ENCODE results near the gene FOXO3.

FOXO3 gene

DNA sequence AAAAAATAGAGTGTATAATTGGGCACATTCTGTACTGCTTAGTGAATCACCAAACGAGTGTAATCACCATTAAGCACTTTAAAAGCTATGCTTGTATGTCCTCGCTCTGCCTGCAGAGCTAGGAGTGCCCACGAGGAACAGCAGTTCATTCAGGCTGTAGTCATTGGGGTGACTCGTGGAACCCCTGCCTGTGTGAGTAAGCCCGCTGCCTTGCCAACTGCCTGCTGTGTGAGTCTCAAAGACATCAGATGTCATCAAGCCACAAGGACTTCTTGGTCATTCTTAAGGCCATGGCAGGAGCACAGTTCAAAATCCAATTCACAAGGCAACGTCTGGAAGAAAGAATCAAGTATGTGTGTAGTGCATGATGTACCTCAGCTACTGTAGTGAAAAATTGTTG lies 60.4 kb downstream of the FOXO3 start:
- POLR2A ChIA-PET (ENCODE audit: low non-redundant PET) = interaction anchor here (0.6 kb wide), 1 partner anchor 54 kb away, joined by 5 read pairs; no protein-coding TSS in a partner anchor

DNA sequence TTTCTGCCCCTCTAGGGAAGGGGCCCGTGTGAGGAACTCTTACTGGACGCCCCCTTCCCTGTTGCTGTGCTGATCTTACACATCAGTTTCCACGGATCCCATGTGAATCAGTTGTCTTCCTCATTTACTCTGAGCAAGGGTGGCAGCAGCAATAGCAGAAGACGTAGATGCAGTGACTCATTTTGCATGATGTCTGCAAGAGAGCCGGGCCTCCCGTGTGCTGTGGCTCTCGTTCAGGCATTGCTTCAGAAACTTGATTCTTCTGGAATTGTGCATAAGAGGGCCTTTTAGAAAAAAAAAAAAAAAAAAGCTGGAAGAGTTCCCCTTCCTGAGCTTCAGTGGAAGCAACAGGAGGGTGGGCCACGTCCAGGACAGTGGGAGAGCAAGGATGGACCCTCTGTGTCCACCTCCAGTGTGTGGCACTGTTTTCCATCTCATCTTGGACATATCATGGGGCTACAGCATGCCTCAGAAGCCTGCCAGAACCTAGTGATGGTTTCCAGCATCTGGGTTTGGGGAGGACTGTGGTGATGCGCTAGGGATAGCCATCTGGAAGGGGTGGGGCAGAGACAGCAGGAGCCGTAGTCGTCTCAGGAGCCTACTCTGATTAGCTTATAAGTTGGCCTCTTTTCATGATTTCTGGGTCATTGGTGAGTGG lies 62.1 kb downstream of the FOXO3 start:
- peak overlapping the region; percentile 51 for H3K27ac ChIP-seq
- DNase-seq (ENCODE audit: low spot score) = peak; percentile 54

More for the DNA sequence above, 60.4 kb downstream of the FOXO3 start:
- TF ChIP-seq, protein P1, sequence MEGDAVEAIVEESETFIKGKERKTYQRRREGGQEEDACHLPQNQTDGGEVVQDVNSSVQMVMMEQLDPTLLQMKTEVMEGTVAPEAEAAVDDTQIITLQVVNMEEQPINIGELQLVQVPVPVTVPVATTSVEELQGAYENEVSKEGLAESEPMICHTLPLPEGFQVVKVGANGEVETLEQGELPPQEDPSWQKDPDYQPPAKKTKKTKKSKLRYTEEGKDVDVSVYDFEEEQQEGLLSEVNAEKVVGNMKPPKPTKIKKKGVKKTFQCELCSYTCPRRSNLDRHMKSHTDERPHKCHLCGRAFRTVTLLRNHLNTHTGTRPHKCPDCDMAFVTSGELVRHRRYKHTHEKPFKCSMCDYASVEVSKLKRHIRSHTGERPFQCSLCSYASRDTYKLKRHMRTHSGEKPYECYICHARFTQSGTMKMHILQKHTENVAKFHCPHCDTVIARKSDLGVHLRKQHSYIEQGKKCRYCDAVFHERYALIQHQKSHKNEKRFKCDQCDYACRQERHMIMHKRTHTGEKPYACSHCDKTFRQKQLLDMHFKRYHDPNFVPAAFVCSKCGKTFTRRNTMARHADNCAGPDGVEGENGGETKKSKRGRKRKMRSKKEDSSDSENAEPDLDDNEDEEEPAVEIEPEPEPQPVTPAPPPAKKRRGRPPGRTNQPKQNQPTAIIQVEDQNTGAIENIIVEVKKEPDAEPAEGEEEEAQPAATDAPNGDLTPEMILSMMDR (conservative IDR thresholded peaks at IDR 0.05; ENCODE audit: low read depth) = no peak
- H3K27ac ChIP-seq = peak overlapping the region; percentile 51
- DNase-seq (ENCODE audit: low spot score) = peak; percentile 45
- CTCF ChIA-PET = interaction anchor here (0.6 kb wide), 1 partner anchor 9 kb away, joined by 6 read pairs; no protein-coding TSS in a partner anchor

DNA sequence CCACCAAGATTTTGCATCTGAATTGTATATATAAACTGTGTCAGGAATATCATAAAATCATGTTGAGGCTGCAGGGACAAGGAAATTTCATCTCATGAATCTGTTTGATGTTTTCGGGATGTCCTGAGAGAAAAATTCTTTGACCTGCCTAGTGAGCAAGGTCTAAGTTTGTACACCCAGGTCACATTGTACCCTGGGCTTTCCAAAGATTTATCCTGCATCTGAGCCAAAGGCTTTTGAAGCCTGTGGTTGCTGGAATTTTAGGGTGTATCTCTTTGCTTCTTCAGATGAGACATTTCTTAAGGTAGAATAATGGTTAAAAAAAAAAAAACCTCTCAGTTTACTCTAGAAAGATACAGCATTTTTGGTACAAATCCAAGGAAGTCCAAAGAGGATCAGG lies 63.3 kb downstream of the FOXO3 start:
- DNase-seq (ENCODE audit: low spot score) = no peak
- ChIA-PET CTCF (no interaction called here), POLR2A (ENCODE audit: low non-redundant PET) (no interaction called here)
- TF ChIP-seq, protein P1 (conservative IDR thresholded peaks at IDR 0.05; ENCODE audit: low read depth) = no peak
- no peak overlapping the region for H3K27ac ChIP-seq

More for the DNA sequence above, 62.1 kb downstream of the FOXO3 start:
- POLR2A ChIA-PET (ENCODE audit: low non-redundant PET) = no interaction called here
- CTCF ChIA-PET = interaction anchor here (0.6 to 0.7 kb wide), 3 partner anchors 9 to 66 kb away, joined by 3 to 4 read pairs (median 3); no protein-coding TSS in a partner anchor
- TF ChIP-seq, protein P1 (conservative IDR thresholded peaks at IDR 0.05; ENCODE audit: low read depth) = no peak

DNA sequence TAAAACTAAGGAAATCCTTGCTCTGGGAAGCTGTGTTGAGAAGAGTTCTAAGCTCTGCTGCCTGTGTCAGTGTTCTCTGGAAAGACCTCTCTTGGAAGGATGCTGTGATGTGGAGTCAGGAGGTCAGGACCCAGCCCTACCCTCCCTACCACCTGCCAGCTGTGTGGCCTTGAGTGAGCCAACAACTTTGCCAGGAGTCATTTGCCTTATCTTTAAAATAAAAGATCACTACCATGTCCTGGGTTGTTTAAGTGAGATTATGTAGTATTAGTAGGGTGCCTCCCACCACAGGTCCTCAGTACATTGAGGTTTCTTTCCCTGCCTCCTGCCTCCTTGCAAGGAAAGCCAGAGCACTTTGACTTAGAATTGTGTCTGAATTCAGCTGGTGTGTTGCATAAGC lies 64.9 kb downstream of the FOXO3 start:
- POLR2A ChIA-PET (ENCODE audit: low non-redundant PET) = no interaction called here
- CTCF ChIA-PET = no interaction called here
- no peak for DNase-seq (ENCODE audit: low spot score)
- TF ChIP-seq, protein P1 (conservative IDR thresholded peaks at IDR 0.05; ENCODE audit: low read depth) = no peak
- H3K27ac ChIP-seq = no peak overlapping the region

DNA sequence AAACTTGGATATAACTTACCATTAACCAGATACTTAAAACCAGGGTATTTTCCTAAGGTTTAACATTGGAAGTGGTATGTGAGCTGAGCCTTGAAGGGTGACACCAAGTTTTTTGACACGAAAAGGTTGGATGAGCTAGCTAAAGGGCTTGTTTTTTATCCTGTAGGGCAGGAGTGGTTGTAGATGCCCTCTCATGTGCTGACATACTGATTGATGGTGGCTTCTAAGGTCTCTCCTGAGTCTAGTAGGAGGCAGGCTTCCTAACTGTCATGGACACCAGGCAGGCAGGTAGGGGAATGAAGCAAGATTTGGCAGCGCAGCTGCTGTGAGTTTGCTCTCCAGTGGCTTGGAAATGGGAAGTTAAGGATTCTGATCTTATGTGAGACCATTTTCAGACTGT lies 66.1 kb downstream of the FOXO3 start:
- ChIA-PET CTCF (interaction anchor here (0.6 to 1.0 kb wide), 3 partner anchors 14 to 184 kb away, joined by 3 to 5 read pairs (median 3); no protein-coding TSS in a partner anchor), POLR2A (ENCODE audit: low non-redundant PET) (no interaction called here)
- DNase-seq (ENCODE audit: low spot score) = no peak
- no peak overlapping the region for H3K27ac ChIP-seq
- TF ChIP-seq, protein P1 (conservative IDR thresholded peaks at IDR 0.05; ENCODE audit: low read depth) = no peak

DNA sequence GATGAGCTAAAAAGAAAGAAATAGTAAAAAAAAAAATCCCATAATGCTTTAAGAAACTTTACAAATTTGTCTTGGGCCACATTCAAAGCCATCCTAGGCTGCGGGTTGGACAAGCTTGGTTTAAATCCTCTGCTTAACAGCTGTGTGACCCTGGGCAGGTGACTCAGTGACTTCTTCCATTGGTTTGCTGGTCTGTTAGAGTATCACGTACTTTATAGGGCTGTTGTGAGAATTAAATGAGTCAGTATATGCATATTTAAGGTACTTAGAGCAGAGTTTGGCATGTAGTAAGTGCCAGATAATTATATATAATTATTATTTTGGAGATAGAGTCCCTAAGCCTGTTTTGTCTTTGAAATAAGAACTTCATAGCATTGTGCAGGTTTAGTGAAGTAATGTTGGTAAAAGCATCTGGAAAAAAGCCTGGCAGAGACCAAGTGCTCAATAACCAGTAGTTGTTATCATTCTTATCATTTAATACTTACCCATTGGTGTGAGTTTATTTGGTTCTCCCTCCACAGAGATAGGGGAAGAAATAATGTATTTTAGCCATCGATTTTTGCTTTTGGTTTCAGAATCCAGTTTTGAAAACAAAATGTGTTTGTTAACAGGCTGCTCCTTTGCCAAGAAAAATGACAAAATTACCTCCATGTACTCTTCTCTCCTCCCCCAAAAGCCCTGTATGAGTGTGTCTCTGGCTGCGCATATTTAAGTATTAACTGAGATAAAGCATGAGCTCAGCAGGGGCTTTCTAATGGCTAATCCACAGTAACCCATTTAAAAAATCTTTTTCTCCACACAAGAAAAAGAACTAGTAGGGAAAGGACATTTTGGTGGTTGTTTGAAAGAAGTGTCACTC lies 67.2 kb downstream of the FOXO3 start:
- CTCF ChIA-PET = interaction anchor here (0.8 to 1.0 kb wide), 2 partner anchors 29 to 183 kb away, joined by 3 read pairs; no protein-coding TSS in a partner anchor
- POLR2A ChIA-PET (ENCODE audit: low non-redundant PET) = no interaction called here
- no peak for DNase-seq (ENCODE audit: low spot score)
- TF ChIP-seq, protein P1 (conservative IDR thresholded peaks at IDR 0.05; ENCODE audit: low read depth) = no peak
- H3K27ac ChIP-seq = no peak overlapping the region
